GM19023 (cell line): ENCODE measurements around the gene PTGFRN.
"Not testable (repeated sequence)": the region's sequence is repeated elsewhere in the genome, so short reads cannot be mapped to it uniquely, and the experiment has no call there.

Experiments used
- ATAC-seq: cut with Tn5 transposase; IDR thresholded peaks from one replicate; pipeline ENCODE4 v1.9.1; 2021; ENCODE audit warnings: mild to moderate bottlenecking, moderate library complexity; ENCODE audit not compliant: unreplicated experiment

Gene PTGFRN

GRCh38 chr1:116962987-116963639, 53.4 kb downstream of the PTGFRN start:
- no peak for ATAC-seq

- no peak for ATAC-seq
Observed at GRCh38 chr1:116966791-116967190, 57.1 kb downstream of the PTGFRN start.

- no peak for ATAC-seq
Observed at GRCh38 chr1:116968724-116969123, 59.0 kb downstream of the PTGFRN start.

GRCh38 chr1:116971258-116971860, 61.6 kb downstream of the PTGFRN start:
- no peak for ATAC-seq

- ATAC-seq = no peak
Observed at GRCh38 chr1:116971965-116972673, 62.4 kb downstream of the PTGFRN start.

- no peak for ATAC-seq
Observed at GRCh38 chr1:116972674-116973030, 62.9 kb downstream of the PTGFRN start.

GRCh38 chr1:116980309-116980708, 70.6 kb downstream of the PTGFRN start:
- ATAC-seq = not testable (repeated sequence)

- no peak for ATAC-seq
Observed at GRCh38 chr1:116981521-116982037, 71.9 kb downstream of the PTGFRN start.

- no peak for ATAC-seq
Observed at GRCh38 chr1:116982319-116983004, 72.7 kb downstream of the PTGFRN start.

GRCh38 chr1:116983112-116983511, 73.4 kb downstream of the PTGFRN start:
- ATAC-seq = no peak

GRCh38 chr1:116983678-116984077, 74.0 kb downstream of the PTGFRN start:
- no peak for ATAC-seq

- ATAC-seq = no peak
Observed at GRCh38 chr1:116984406-116985160, 74.9 kb downstream of the PTGFRN start.

- ATAC-seq = no peak
Observed at GRCh38 chr1:116986421-116987255, 76.9 kb downstream of the PTGFRN start.

- no peak for ATAC-seq
Observed at GRCh38 chr1:116987256-116987555, 77.5 kb downstream of the PTGFRN start.

- no peak for ATAC-seq
Observed at GRCh38 chr1:116988248-116988647, 78.5 kb downstream of the PTGFRN start.

GRCh38 chr1:116988908-116989307, 79.2 kb downstream of the PTGFRN start:
- no peak for ATAC-seq

- ATAC-seq = no peak
Observed at GRCh38 chr1:116989835-116990234, 80.1 kb downstream of the PTGFRN start.

GRCh38 chr1:116990612-116991151, 81.0 kb downstream of the PTGFRN start:
- no peak for ATAC-seq

GRCh38 chr1:116991171-116991845, 81.6 kb downstream of the PTGFRN start:
- ATAC-seq = no peak
